SH-SY5Y (cell line): ENCODE results near the gene MAT2A.

Experiments
- GATA2 ChIP-seq: IDR thresholded peaks from 2 replicates; pipeline ENCODE4 v1.6.1; 2011; ENCODE audit warnings: mild to moderate bottlenecking, low read depth, low read length
- GATA3 ChIP-seq: IDR thresholded peaks from 2 replicates; pipeline ENCODE4 v1.6.1; 2011; ENCODE audit warnings: low read depth, mild to moderate bottlenecking, low read length, moderate library complexity

GRCh38 chr2:85589181-85589580 is 50.2 kb downstream of the MAT2A start:
- no peak for TF ChIP-seq GATA2
- no peak for TF ChIP-seq GATA3
